GM12878 (cell line): Measurements from ENCODE around the gene CFAP161.

Source experiments
- ATF3 ChIP-seq: IDR thresholded peaks from 2 replicates; pipeline ENCODE4 v1.6.1; 2011; ENCODE audit warnings: low read depth, mild to moderate bottlenecking, low read length, moderate library complexity, borderline replicate concordance; ENCODE audit errors: extremely low read depth
- CBFB ChIP-seq: IDR thresholded peaks from 2 replicates; pipeline ENCODE4 v1.6.1; 2016; ENCODE audit warnings: antibody characterized with exemption, low read depth
- CHD1 ChIP-seq: IDR thresholded peaks from 2 replicates; pipeline ENCODE4 v1.6.1; 2012; ENCODE audit warnings: low read depth, low read length, improper control_type of control experiment
- E2F4 ChIP-seq: IDR thresholded peaks from 2 replicates; pipeline ENCODE4 v1.6.1; 2012; ENCODE audit warnings: low read depth, low read length, improper control_type of control experiment
- EZH2 ChIP-seq: IDR thresholded peaks from 2 replicates; pipeline ENCODE4 v1.6.1; 2012; ENCODE audit warnings: low read depth, mild to moderate bottlenecking, control low read depth, inconsistent platforms, low read length, borderline replicate concordance; ENCODE audit not compliant: control insufficient read depth
- FOXM1 ChIP-seq: IDR thresholded peaks from 2 replicates; pipeline ENCODE4 v1.6.1; 2012; ENCODE audit warnings: low read depth, mild to moderate bottlenecking, inconsistent platforms, low read length, moderate library complexity
- GABPA ChIP-seq: IDR thresholded peaks from 2 replicates; pipeline ENCODE4 v1.6.1; 2014; ENCODE audit warnings: antibody characterized with exemption, low read depth, mild to moderate bottlenecking, inconsistent platforms
- IRF3 ChIP-seq: fragments of 450-650 bp; IDR thresholded peaks from 2 replicates; pipeline ENCODE4 v1.6.1; 2014; ENCODE audit warnings: mild to moderate bottlenecking
- NFYA ChIP-seq: IDR thresholded peaks from 2 replicates; pipeline ENCODE4 v1.6.1; 2011; ENCODE audit warnings: low read depth, mild to moderate bottlenecking, low read length, improper control_type of control experiment, borderline replicate concordance
- REST ChIP-seq: IDR thresholded peaks from 2 replicates; pipeline ENCODE4 v1.6.1; 2012; ENCODE audit warnings: mild to moderate bottlenecking, low read depth, low read length
- SMC3 ChIP-seq: IDR thresholded peaks from 2 replicates; pipeline ENCODE4 v1.6.1; 2011; ENCODE audit warnings: low read length, improper control_type of control experiment, borderline replicate concordance
- YY1 ChIP-seq: IDR thresholded peaks from 2 replicates; pipeline ENCODE4 v1.6.1; 2011; ENCODE audit warnings: low read depth, mild to moderate bottlenecking, low read length
- ZBED1 ChIP-seq: IDR thresholded peaks from 2 replicates; pipeline ENCODE4 v1.6.1; 2016; ENCODE audit warnings: borderline replicate concordance
- ZNF274 ChIP-seq: IDR thresholded peaks from one replicate; pipeline ENCODE4 v1.8.0; 2011; ENCODE audit not compliant: insufficient read length, insufficient read depth

DNA sequence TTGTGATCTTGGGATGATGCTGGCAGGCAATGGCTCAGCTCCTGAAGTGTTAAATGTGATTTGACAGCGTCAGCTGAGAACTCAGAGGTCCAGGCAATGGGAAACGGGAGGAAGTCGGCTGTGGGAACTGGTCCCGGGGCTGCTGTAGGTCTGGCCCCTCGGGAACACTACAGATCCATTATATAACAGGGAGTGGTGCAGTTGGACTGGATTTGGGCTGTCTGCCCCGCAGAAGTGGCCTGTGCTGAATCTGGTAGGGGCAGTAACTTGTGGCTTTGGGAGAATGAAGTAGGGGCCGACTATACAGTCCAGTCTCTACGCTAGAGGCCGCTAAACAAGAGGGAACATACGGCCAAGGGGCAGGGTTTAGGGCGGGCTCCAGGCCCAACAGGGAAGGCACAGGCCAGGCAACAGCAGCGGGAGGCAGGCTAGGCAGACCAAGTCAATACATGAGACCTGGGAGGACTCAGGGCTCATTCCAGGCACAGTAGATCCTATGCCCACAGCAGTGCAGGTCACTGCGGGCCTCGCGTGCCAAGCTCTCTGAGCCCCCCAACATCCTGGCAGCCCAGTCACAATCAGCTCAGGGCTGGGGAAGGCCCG, 42.3 kb downstream of the CFAP161 start:
- TF ChIP-seq REST: no peak
- TF ChIP-seq YY1: no peak
- no peak for TF ChIP-seq CBFB
- TF ChIP-seq ATF3: no peak
- TF ChIP-seq E2F4: no peak
- no peak for TF ChIP-seq FOXM1
- no peak for TF ChIP-seq NFYA
- no peak for TF ChIP-seq ZBED1
- no peak for TF ChIP-seq GABPA
- no peak for TF ChIP-seq CHD1
- TF ChIP-seq IRF3: no peak
- no peak for TF ChIP-seq EZH2
- TF ChIP-seq ZNF274: no peak
- TF ChIP-seq SMC3: no peak
